ENCODE results near the gene TEX10.
A peak's percentile ranks its signal among the peaks of the same experiment; 100 is the strongest.

DNA sequence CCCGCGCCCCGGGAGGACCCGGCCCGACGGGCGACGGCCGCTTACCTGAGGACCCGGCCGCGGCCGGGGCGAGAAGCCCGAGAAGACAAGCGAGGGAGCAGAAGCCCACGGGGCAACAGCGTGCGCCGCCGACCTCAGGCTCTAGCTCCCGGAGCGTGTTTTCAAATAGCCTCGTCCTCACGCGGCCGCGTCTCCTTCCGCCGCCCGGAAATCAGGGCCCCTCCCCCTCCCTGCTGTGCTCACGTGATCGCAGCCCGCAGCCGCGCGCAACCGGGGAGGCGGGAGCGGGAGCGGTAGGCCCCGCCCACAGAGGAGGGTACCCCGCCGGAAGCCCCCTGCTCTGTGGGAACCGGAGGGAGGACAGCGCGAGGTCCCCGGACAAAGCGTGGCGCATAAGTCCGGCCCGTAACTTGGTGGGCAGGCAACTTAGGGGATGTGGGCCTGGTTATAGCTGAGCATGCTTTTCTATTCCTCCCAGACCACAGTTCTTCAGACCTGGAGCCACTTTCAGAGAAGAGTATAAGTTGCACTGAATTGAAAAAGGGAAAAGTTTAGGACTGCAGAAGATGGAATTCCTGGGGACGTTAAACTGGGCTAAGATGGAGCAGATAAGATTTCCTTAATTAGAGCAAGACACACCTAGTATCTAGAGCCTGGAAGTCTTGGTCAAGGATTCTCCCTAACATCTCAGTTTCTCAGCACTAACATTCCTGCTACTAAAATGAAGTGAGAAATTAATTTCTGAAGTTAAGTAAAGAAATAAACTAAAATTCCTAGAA is at the start of gene TEX10:
- TF ChIP-seq, protein P1, sequence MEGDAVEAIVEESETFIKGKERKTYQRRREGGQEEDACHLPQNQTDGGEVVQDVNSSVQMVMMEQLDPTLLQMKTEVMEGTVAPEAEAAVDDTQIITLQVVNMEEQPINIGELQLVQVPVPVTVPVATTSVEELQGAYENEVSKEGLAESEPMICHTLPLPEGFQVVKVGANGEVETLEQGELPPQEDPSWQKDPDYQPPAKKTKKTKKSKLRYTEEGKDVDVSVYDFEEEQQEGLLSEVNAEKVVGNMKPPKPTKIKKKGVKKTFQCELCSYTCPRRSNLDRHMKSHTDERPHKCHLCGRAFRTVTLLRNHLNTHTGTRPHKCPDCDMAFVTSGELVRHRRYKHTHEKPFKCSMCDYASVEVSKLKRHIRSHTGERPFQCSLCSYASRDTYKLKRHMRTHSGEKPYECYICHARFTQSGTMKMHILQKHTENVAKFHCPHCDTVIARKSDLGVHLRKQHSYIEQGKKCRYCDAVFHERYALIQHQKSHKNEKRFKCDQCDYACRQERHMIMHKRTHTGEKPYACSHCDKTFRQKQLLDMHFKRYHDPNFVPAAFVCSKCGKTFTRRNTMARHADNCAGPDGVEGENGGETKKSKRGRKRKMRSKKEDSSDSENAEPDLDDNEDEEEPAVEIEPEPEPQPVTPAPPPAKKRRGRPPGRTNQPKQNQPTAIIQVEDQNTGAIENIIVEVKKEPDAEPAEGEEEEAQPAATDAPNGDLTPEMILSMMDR (IDR thresholded peaks at IDR 0.05; ENCODE audit: insufficient read depth, low read length), result no peak
- TF ChIP-seq POLR2AphosphoS5 (IDR thresholded peaks at IDR 0.05; ENCODE audit: low read depth), result peak; percentile 85
- TF ChIP-seq, protein P2, sequence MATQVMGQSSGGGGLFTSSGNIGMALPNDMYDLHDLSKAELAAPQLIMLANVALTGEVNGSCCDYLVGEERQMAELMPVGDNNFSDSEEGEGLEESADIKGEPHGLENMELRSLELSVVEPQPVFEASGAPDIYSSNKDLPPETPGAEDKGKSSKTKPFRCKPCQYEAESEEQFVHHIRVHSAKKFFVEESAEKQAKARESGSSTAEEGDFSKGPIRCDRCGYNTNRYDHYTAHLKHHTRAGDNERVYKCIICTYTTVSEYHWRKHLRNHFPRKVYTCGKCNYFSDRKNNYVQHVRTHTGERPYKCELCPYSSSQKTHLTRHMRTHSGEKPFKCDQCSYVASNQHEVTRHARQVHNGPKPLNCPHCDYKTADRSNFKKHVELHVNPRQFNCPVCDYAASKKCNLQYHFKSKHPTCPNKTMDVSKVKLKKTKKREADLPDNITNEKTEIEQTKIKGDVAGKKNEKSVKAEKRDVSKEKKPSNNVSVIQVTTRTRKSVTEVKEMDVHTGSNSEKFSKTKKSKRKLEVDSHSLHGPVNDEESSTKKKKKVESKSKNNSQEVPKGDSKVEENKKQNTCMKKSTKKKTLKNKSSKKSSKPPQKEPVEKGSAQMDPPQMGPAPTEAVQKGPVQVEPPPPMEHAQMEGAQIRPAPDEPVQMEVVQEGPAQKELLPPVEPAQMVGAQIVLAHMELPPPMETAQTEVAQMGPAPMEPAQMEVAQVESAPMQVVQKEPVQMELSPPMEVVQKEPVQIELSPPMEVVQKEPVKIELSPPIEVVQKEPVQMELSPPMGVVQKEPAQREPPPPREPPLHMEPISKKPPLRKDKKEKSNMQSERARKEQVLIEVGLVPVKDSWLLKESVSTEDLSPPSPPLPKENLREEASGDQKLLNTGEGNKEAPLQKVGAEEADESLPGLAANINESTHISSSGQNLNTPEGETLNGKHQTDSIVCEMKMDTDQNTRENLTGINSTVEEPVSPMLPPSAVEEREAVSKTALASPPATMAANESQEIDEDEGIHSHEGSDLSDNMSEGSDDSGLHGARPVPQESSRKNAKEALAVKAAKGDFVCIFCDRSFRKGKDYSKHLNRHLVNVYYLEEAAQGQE (IDR thresholded peaks at IDR 0.05; ENCODE audit: insufficient replicate concordance, low read depth), result peak; percentile 39
- no peak for TF ChIP-seq SPI1 (IDR thresholded peaks at IDR 0.05; ENCODE audit: borderline replicate concordance, low read depth)

All from HL-60 (cell line).